NT2/D1 (cell line): ENCODE results near the gene LARGE1.

Experiments used
- DNase-seq: peaks from one replicate; pipeline ENCODE4 v3.0.0-alpha.2; 2011; ENCODE audit warnings: low read depth, low spot score
- H3K27me3 ChIP-seq: 2 replicates; pipeline ENCODE4 v1.6.0; 2011; ENCODE audit warnings: mild to moderate bottlenecking; ENCODE audit not compliant: insufficient read length, insufficient read depth
- H3K36me3 ChIP-seq: 2 replicates; pipeline ENCODE4 v1.6.1; 2011; ENCODE audit warnings: mild to moderate bottlenecking, low read length, mixed read lengths; ENCODE audit not compliant: insufficient read depth, insufficient read length
- H3K4me1 ChIP-seq: 2 replicates; pipeline ENCODE4 v1.5.1; 2011; ENCODE audit not compliant: insufficient read depth, insufficient read length
- H3K4me3 ChIP-seq: 2 replicates; pipeline ENCODE4 v1.5.1; 2011; ENCODE audit warnings: low read depth; ENCODE audit not compliant: insufficient read length
- H3K9ac ChIP-seq: 2 replicates; pipeline ENCODE4 v1.6.0; 2011; ENCODE audit warnings: low read depth; ENCODE audit not compliant: insufficient read length
- H3K9me3 ChIP-seq: 2 replicates; pipeline ENCODE4 v1.5.1; 2011; ENCODE audit warnings: mild to moderate bottlenecking, low read length; ENCODE audit not compliant: insufficient read depth
- SUZ12 ChIP-seq: IDR thresholded peaks from 2 replicates; pipeline ENCODE4 v1.6.1; 2011; ENCODE audit not compliant: insufficient read length, insufficient read depth; ENCODE audit errors: extremely low read depth
- YY1 ChIP-seq: IDR thresholded peaks from 2 replicates; pipeline ENCODE4 v1.6.1; 2011; ENCODE audit not compliant: insufficient read length, insufficient read depth
- ZNF274 ChIP-seq: IDR thresholded peaks from 2 replicates; pipeline ENCODE4 v1.6.1; 2011; ENCODE audit warnings: mild to moderate bottlenecking, low read depth, low read length

The LARGE1 gene

DNA sequence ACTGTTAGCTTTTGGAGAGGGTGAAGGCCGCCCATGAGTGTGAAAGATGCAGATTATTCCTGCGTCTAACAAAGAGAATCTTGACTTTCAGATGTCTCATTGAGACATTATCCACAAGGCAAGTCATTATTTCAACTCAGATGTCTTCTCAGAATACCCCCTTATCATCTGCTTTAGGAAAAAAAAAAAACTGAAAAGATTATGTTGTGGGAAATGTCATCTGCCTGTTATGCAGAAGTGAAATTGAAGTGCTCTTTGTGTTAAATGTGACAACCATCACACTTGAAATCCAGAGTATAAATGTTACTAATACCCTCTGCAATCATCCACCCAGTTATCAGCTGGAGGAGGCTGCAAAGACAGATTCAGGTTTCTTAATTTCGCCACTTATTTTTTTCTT is 239.6 kb downstream of the LARGE1 start:
- Histone ChIP-seq H3K36me3 (no peaks in the 10 kb centered on the region), H3K9me3 (no peaks in the 10 kb centered on the region), H3K9ac (no peak overlapping the region), H3K27me3 (no peaks in the 10 kb centered on the region), H3K4me3 (no peak overlapping the region), H3K4me1 (peaks cover 3% of the 10 kb centered on the region)
- TF ChIP-seq YY1 (no peak), ZNF274 (no peak), SUZ12 (no peak)
- no peak for DNase-seq

DNA sequence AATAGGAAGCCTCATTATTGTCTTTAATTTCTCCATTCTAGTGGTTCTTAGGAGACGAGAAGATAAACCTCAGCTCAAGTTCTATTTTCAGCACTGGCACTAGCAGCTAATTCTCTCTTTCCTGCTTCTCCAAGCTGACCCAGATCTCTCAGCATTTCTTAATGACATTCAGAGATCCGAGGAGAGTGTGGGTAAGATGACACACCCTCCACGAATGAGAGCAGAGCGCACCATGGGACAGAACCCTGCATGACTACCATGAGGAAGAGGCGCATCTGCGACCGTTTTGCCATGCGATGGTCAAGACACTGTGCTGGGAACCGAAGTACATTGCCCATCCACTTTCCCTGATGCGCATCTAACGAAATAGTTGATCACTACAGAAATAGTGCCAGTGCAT is 241.8 kb downstream of the LARGE1 start:
- DNase-seq, result no peak
- no peaks in the 10 kb centered on the region for H3K9me3 ChIP-seq
- no peaks in the 10 kb centered on the region for H3K36me3 ChIP-seq
- peaks cover 7% of the 10 kb centered on the region for H3K4me1 ChIP-seq
- H3K9ac ChIP-seq, result no peak overlapping the region
- no peak for TF ChIP-seq ZNF274
- TF ChIP-seq YY1, result no peak
- no peaks in the 10 kb centered on the region for H3K27me3 ChIP-seq
- H3K4me3 ChIP-seq, result no peak overlapping the region

DNA sequence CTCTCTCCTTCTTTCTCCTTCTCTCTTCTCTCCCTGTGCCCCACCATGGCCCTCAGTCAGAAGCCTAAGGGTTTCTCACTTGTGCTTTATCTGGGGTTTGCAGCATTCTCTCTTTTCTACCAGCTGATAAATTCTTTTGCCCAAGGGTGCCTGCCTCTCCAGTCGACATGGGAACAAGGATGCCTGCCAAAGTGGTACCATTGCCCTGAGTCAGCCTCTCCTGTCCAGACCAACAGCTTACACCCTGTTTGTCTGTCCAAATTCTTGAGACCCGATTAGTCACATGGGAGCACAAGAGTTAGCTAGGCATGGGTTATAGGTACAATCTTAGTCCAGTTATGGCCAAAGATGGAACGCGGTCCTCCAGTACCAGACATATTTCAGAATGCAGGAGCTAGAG is 242.7 kb downstream of the LARGE1 start:
- Histone ChIP-seq H3K9me3 (no peaks in the 10 kb centered on the region), H3K9ac (no peak overlapping the region), H3K4me3 (no peak overlapping the region), H3K27me3 (no peaks in the 10 kb centered on the region), H3K36me3 (no peaks in the 10 kb centered on the region), H3K4me1 (peaks cover 7% of the 10 kb centered on the region)
- no peak for TF ChIP-seq YY1
- TF ChIP-seq SUZ12, result no peak
- no peak for TF ChIP-seq ZNF274
- no peak for DNase-seq

DNA sequence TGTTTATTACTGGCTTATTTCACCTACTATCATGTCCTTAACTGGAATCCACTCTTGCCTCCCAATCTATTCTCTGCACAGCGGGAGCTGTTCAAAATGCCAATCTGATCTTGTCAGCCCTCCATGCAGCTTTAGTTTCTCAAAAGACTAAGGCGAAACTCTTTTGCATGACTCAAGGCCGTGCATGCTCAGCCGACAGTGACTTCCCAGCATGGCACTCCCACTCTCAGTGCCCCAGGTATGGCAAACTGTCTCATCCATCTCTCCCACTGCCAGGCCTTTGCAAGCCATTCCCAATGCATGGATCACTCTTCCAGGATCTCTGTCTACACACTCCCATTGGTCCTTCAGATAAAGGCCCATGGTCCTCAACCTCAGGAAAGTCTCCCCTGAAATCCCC is 245.9 kb downstream of the LARGE1 start:
- H3K36me3 ChIP-seq, result no peaks in the 10 kb centered on the region
- H3K9me3 ChIP-seq, result no peaks in the 10 kb centered on the region
- H3K9ac ChIP-seq, result no peak overlapping the region
- H3K4me1 ChIP-seq, result peaks cover 7% of the 10 kb centered on the region
- H3K27me3 ChIP-seq, result no peaks in the 10 kb centered on the region
- no peak for DNase-seq
- TF ChIP-seq SUZ12, result no peak
- no peak for TF ChIP-seq YY1
- no peak for TF ChIP-seq ZNF274
- no peak overlapping the region for H3K4me3 ChIP-seq

DNA sequence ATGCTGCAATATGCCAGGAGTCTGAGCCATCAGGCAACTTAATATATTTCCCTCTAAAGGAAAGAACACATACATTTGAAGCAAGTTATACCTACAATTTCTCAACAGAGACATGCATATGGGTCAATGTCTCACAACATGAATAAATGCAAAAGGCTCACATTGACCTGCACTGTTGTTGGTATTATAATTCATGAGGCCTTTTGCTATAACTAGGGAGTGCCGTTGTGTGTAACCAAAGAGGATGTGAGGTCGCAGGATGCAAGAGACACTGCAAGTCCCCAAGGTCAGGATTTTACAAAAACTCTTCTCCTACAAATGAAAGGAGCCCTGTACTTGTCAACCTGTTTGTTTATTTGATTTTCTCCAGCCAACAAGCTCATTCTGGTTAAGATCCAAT is 250.5 kb downstream of the LARGE1 start:
- no peaks in the 10 kb centered on the region for H3K27me3 ChIP-seq
- no peak for DNase-seq
- H3K4me1 ChIP-seq, result peaks cover 4% of the 10 kb centered on the region
- TF ChIP-seq SUZ12, result no peak
- no peak for TF ChIP-seq ZNF274
- H3K9ac ChIP-seq, result no peak overlapping the region
- H3K36me3 ChIP-seq, result no peaks in the 10 kb centered on the region
- no peak overlapping the region for H3K4me3 ChIP-seq
- no peaks in the 10 kb centered on the region for H3K9me3 ChIP-seq

DNA sequence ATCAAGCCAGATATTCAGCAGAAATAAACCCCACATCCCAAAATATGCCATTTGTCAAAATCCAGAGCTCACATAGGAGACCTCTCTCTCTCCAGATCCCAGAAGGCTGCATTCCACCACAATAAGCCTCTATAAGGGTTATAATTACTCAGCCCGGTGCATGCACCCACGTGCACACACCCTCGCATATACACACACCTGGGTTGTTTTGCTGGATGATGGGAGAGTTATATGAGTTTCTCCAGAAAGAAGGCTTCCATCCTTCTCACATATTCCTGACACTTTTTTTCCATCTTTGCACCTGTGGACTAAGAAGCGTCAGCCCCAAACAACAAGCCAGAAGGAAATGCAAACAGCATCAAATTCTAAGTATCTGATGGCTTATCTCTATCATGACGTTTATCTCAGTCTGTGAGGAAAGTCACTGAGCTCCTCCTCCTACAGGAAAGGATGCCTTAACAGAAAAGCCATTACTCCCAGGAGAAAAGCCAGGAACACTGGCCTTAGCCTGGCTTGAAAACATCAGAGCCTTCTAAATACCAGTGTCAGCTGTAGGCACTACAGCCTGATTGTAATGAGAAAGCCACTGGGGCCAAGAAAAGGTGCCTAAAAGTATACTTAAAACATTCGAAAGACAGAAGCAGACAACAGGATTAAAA is 253.2 kb downstream of the LARGE1 start:
- Histone ChIP-seq H3K9ac (no peak overlapping the region), H3K4me3 (no peak overlapping the region), H3K36me3 (no peaks in the 10 kb centered on the region), H3K4me1 (no peaks in the 10 kb centered on the region), H3K27me3 (no peaks in the 10 kb centered on the region), H3K9me3 (no peaks in the 10 kb centered on the region)
- no peak for TF ChIP-seq YY1
- TF ChIP-seq ZNF274, result no peak
- no peak for TF ChIP-seq SUZ12
- DNase-seq, result no peak

DNA sequence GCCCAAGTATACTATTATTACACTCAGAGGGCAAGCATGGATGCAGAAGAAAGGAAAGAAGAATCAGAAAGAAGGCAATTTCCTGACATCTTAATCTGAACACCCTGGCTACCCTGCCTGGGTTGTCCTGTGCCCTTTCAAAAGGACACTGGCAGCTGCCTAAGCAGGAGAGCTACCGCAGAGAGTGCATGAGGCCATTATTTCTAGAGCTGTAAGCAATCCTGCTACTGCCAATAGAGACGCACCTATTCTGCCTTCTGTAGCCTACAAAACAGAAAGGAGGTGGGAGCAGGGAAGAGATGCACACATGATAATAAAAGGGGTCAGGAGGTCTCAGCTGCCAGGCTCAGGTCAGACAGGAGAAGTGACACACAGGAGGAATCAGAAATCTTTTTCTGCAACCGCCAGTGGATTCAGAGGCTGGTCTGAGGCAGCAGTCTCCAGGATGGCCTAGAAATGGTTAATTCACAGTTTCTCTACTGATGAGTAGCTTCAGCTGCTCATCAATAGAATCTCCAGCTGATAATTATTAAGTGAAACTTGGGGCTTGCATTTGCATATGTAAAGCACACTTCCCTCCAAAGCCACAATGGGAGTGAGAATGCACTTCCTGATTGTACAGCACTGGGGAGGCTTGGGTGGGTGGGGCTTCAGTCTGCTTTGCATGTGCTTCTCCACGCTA is 253.9 kb downstream of the LARGE1 start:
- H3K4me3 ChIP-seq, result no peak overlapping the region
- H3K36me3 ChIP-seq, result no peaks in the 10 kb centered on the region
- DNase-seq, result peak; percentile 18
- no peaks in the 10 kb centered on the region for H3K9me3 ChIP-seq
- H3K4me1 ChIP-seq, result no peaks in the 10 kb centered on the region
- TF ChIP-seq YY1 (no peak), SUZ12 (no peak), ZNF274 (no peak)
- no peak overlapping the region for H3K9ac ChIP-seq
- H3K27me3 ChIP-seq, result no peaks in the 10 kb centered on the region
